HG03571 (cell line): ENCODE results near the gene WDR33.

ENCODE experiments used
- ATAC-seq: cut with Tn5 transposase; IDR thresholded peaks from one replicate; pipeline ENCODE4 v1.9.1; 2021; ENCODE audit not compliant: unreplicated experiment

WDR33 gene

DNA sequence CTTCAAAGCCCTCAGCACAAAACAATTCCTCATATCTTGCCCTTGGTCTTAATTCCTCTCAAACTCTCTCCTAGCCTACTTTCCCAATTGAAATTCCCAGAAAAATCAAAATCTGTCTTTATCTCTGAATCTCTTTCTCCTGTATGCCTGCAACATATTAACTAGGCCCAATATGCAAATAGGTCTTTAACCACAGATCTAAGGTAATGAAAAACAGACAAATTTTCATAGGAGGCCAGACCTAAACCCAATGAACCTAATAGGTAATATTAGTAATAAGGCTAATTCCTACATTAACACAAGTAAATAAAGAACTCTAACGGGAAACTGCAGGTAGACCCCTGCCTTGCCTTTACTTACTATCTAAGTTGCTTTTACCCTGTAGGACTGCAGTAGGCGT, 41.4 kb downstream of the WDR33 start:
- ATAC-seq, result no peak

DNA sequence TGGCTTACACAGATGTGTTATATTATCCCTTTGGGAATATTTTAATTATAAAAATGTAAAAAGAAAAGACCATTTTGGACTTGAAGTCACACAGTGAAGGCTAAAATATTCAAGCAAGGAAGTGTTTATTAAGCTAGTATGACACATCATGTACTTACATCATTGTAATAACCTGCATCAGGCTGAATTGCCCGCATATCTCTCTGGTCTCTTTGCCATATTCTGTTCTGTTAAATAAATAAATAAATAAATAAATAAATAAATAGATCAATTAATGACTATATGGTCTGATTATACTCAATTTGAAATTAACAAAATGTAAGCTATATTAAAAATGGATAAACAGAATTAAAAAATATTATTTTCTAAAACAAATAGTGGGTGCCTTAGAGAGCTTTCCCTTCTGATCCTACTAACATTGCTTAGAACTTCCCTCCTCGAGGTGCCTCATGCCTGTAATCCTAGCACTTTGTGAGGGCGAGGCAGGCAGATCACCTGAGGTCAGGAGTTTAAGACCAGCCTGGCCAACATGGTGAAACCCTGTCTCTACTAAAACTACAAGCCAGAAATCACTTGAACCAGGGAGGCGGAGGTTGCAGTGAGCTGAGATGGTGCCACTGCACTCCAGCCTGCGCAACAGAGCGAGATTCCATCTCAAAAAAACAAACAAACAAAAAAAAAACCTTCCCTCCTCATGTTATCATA, 42.0 kb downstream of the WDR33 start:
- ATAC-seq, result no peak

DNA sequence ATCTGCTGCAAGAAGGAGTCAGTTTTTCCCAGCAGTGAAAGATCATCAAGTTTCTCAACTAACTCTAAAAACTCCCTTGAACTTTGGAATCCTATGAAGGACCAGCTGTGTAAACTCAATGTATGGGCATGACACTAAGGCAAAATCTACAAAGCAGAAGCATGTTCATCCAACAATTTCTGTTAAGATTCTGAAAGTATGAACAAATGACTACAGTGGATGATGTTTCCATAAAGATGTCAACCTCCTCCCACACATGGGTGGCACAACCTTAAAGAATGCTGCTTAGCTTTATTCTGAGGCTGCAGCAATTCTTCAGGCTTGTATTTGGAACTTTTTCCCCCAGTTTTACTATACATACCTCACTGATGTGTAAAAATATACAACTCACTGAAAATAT, 47.2 kb downstream of the WDR33 start:
- ATAC-seq, result no peak

DNA sequence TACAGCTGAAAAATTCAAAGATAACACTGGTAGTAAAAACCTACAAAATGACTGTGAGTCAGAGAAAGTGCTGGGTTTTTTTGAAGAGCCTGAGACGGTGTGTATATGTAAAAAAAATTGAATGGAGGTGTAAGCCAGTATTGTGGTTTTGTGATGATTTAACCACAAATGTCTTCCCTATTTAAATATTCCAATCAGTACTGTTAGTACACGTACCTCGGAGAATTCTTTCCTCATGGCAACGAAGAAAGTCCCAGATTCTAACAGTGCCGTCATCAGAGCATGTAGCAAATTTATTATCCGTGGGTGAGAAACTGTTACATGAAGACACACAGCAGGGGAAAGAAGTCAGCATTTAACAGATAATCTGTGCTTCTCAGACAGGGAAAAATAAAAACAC, 48.1 kb downstream of the WDR33 start:
- ATAC-seq, result no peak

DNA sequence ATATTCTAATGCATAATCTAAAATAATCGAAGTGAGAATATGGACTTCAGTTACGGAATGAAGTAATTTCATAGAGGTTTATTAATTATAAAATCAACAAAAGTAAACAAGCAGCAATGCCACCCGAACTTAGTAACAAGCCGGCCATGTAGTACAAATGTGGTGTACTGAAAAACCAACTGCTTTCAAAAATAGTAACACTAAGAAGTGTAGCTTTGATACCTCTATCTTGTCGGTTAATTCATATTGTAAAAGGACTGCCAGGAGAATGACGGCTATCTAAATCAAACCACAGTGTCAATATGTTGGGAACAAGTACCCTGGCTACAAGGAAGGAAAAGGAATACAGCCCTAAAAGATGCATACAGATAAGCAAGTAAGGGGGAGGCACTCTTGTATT, 48.5 kb downstream of the WDR33 start:
- ATAC-seq, result no peak

DNA sequence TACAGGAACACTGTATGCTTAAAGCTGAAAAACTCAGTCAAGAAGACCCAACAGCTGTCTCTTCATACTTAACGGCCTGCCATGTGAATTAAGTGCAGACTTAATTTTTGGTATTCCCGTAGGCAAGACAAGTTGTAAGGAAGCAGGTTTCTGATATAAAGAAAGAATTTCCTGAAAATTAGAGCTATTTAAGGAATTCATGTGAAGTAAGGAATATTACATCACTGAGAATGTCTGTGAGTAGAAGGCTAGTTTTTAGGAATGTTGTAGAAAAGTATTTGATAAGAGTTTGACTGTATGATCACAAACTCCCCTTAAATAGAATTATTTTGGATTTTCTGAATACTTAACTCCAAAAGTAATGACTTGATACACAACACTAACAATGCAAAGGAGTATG, 51.0 kb downstream of the WDR33 start:
- no peak for ATAC-seq

DNA sequence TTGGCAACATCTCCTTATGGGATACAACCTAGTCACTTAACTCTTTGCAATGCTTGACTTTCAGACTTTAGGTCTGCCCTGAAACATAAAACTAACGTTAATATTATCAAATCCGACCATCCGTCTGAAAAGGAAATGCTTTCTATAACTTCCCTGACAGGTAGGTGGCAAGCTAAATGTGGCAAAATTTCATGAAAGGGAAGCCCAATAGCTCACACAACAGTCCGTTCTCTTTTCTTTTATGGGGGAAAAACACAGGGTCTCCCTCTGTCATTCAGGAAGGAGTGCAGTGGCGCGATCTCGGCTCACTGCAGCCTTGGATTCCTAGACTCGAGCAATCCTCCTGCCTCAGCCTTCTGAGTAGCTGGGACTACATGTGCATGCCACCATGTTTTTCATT, 56.8 kb downstream of the WDR33 start:
- no peak for ATAC-seq

DNA sequence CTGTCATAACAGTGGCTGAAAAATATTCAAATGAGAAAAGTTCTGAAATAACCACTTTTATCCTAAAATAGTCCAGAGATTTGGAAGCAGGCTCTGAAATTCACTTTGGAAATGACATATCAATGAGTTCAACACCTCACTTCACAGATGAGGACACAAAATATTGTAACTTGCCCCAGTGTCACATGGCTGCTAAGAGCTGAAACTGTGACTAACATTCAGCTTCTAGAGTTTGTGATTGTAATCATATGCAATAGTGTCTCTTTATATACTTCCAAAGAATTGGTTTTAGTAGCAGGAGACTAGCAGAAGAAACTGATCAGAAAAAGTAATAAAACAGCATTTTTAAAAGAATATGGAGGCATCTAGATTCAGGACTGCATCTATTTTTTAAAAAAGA, 57.6 kb downstream of the WDR33 start:
- no peak for ATAC-seq

DNA sequence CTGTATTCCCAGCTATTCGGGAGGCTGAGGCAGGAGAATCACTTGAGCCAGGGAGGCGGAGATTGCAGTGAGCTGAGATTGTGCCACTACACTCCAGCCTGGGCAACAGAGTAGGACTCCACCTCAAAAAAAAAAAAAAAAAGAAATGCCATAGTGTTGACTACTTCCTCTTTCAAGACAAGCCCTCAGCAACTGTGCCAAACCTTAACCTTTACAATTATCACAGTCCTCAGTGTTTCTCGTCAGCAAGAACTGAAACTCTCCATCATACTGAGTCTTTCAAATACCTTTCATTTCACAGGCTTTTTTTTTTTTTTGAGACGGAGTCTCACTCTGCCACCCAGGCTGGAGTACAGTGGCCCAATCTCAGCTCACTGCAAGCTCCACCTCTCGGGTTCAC, 61.4 kb downstream of the WDR33 start:
- peak; percentile 97 for ATAC-seq

DNA sequence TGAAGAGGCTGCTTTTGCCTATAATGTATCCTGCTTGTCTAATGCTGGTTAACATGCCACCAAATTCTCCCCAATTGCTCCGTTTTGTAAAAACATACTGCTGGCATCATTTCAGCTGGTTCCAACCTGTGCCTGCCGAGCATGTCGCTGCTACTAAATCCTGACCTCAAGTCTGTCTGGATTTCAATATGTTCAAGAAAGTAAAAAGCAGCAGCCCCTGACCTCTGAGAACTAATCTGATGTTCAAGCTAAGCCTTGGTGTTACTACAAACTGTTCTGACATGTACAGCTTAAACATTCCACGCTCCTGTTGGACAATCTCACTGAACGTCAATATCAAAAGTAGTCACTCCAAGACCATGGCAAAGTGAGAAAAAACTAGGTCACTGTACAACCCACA, 63.4 kb downstream of the WDR33 start:
- ATAC-seq, result no peak

DNA sequence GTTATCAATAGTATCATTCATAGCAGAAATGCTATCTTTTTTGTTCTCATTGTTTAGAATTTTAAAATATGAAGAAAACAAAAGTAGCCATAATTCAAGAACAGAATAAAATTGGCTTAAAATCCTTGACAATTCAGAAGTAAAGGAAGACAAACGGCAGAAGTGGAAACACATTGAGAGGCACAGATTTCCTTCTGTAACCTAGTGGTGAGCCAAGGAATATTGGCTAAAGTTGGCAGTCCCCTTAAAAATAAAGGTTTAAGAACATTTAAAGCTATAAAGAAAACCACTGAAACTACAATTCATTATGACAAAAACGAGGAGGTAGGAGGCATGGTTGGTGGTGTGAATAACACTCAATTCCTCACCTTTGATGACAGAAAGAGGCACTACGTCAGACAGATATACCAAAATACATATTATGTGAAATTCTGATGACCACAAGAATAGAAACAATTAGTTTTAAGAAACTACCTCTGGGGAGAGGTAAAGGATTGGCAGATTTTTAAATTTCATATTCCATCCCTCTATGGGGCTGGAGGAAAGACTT, 67.4 kb downstream of the WDR33 start:
- no peak for ATAC-seq

DNA sequence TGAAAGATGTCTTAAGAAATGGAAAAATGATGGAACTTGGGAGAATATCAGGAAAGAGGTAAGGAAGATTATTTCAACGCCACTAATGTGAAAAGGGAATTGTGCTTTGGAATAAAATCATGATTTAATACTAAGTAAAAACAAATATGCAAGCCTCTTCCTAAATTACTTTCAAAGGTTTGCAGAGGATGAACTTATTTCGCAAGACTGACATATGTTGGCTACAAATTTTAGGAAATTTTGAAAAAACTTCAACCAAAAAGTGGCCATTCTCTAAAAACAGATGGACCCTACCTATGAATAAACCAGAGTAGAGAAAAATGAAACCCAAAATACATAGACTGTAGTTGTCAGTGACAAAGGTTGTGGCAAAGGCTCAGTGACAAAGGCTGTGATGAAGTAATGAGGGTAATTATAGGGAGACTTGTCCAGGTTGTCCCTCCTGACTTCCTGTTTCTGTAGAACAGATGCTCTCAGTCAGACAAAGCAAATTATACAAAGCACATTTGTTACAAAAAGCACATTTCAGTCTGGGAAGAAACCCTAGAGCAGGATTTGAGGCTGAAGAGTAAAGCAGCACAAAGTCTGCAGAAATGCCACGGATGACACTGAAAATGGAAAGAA, 70.2 kb downstream of the WDR33 start:
- ATAC-seq, result no peak

DNA sequence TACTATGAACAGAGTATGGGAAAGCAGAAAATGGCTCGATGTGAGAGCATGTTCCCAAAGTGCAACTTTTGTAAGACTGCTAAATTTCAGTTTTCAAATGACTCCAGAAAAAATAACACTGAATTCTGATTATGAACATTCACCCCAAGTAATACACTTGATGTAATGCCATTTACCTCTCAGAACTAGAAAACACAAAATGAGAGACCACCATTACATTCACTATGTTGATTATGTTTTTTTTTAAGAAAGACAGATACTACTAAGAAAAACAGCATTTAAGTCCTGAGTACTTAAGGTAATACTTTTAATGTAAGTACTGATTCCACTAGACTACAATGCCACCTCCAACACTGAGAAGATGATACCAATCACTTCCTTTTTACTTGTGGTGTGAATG, 71.2 kb downstream of the WDR33 start:
- ATAC-seq, result no peak

DNA sequence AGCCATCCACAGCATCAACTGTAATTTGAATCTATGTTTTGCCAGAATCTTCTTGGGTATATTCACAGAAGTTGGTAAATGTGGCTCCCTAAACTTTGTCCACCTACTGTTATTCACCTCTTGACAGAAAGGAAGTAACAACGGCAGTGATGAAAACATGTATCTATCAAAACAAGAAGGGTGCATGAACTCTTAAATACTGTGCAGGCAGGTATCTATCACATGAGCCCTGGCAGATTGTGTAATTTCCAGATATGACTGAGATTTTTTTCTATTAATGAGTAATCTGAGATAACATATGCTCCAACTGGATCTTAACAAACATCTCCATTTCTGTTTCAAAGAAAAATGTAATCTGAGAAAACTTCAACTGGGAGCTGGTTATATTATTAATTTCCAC, 73.1 kb downstream of the WDR33 start:
- ATAC-seq, result no peak

DNA sequence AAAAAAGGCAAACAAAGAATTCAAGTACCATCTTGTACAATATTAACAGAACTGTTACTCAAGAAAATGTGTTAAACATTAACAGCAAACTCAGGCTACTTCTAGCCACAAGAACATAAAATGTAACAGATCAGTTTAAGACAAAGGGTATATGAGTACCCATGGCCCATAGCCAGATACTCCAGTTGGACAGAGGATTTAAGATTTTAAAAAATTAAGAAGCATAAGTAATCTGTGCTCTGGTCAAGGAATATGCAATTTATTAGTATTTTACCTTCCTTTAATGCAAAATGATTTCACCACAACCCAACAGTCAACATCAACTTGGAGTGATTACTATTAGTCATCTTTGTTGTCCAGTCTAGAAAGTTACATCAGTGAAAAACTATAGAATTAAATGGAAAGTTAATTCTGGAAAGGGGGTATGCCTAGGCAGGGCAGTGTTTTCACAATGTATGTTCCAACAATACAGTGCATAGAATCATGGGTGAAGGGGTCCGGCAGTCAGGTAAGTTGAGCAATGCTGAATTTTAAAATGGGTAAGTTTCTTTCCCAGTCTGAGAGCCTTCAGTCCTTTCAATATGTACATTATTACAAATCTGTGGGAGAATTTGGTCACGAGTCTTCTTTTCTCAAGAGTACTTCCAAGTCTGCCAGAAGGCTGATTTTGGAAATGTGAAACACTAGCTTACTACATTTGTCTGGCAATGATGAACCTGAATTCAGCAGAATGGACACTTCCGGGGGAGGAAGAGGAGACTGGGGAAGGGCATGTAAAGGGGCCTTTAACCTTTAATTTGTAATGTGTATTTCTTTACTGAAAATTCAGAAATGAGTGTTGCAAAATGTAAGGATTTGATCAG, 75.2 kb downstream of the WDR33 start:
- peak; percentile 75 for ATAC-seq

DNA sequence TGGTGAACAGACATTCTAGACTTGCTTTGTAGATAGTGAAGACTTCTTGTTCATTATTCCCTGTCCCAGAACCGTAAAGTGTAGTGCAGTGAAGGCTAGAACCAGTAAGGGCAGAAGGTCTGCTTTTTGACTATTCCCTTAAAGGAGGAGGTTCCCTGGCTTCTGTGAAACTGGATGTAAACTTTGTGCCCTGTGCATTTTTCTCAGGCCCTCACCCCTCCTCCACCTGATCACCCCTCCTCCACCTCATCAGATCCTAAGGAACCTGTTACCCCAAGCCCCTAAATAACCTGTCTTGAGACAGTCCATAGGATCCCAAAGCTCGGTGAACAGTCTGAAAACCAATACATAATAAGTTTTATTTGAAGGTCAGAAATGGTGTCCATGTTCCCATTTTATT, 75.9 kb downstream of the WDR33 start:
- no peak for ATAC-seq

DNA sequence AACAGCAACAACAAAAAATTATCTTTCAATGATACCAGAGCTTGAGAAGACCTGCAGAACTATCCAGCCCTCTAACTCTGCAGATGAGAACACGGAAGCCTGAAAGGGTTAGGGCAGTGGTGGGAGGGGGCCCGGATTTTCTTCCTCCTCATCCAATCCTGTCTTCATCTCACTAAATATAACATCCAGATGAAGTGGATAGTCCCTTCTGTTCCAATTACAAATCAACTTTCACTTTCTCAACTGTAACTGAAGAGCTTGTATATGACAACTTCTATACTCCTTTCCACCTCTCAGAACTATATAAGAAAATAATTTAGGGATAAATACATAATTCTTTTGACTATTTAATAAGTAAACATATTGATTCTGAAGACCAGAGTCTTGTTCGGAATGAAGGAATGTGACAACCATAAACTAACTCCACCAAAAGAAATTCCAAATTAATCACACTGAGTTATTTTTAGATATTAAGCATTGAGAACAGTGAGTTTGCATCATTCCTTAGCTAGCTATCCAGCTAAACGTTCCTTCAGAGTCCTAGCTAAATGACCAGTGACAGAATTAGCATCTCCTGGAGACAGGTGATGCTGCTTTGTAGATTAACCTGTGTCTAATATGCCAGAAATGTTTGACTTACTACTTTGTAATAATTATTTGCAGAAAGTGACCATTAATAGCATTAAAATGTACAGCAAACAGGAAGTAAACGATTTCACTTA, 77.0 kb downstream of the WDR33 start:
- ATAC-seq, result no peak

DNA sequence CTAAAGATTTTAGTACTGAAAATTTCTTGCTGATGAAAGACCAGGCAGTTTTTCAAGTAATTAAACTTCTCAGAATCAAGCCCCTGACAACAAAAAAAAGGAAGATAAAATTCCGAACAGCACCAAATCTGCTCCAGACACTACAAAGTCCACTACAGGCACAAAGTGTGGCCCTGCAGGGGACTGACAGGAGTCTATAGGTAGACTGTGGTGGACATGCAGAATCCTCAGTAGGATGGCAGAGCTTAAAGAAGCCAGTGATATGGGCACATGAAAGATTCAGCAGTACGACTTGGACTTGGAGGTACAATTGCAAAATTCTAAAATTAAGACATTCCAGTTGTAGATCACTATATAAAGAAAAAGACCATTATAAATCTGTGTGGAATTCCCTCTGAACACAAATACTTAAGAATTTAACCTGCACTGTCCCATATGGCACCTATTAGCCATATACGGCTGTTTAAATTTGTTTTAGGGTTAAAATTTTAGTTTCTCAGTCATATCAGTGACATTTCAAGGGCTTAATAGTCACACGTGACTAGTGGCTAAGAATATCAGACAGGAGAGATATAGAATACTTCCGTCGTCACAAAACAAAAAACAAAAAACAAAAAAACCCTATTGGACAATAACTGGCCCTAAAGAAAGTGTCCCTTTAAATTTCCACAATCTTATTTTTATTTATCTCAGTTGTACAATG, 77.7 kb downstream of the WDR33 start:
- ATAC-seq, result no peak

DNA sequence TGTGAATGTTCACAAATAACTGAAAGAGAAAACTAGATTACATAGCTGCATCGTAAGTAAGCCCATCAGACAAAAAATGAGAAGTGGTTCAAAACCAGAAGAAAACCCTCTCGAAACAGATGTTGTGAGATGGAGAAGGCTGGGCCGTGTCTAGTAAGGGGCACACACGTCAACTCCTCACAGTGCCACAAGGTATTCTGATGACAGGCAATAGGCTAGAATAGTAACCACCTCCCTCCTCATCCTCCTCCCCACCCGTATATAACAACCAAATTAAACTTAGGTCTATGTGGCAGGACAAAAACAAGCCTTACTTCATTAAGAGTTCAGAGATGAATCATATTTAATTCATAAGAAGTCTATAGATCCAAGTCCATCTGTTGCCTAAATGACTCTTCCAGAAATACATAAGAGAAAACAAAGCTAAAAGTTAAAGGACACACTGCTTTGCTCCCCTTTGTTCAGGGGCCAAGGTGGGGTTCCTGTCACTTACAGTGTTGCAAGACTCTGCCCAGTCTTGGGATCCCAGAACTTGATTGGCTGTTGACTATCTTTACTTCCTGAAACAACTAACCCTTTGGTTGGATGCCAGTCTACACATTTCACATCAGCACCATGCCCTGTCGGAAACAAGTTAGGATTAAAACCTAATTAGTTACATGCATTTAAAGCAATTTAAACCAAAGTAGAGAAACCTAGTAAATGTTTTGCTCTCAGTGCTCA, 84.7 kb downstream of the WDR33 start:
- ATAC-seq, result no peak

DNA sequence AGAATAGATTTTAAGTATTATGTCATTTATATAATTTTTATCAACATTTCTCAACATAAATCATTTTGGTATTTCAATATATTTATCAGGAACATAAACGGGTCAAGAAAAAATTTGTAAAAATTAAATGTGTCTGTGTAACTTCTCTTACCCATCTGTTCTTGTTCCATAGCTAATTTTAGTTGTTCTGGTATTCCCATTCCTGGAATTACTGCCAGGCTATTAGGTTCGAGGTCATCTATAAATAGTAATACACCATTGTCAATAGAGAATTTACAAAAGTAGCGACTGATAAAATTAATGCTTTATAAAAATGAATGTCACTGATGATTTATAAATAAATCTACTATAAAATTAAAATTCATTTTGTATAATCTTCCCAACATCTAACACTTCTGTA, 88.2 kb downstream of the WDR33 start:
- ATAC-seq, result no peak
